IPS DF 6.9 (cell line): Measurements from ENCODE around the gene ADSS2.
"Not testable (repeated sequence)": the region's sequence is repeated elsewhere in the genome, so short reads cannot be mapped to it uniquely, and the experiment has no call there.

ENCODE experiments used
- DNase-seq: peaks from one replicate; pipeline ENCODE4 v3.0.0-alpha.2; 2013; ENCODE audit warnings: low read depth, low spot score
- H3K27ac ChIP-seq: one replicate; pipeline ENCODE4 v1.5.1; 2013; ENCODE audit warnings: low read length, control low read depth
- H3K27me3 ChIP-seq: 2 replicates; pipeline ENCODE4 v1.6.1; 2013; ENCODE audit warnings: mild to moderate bottlenecking, low read length; ENCODE audit not compliant: control insufficient read depth, insufficient read depth
- H3K36me3 ChIP-seq: 2 replicates; pipeline ENCODE4 v1.6.1; 2013; ENCODE audit warnings: low read length; ENCODE audit not compliant: control insufficient read depth, insufficient read depth
- H3K4me1 ChIP-seq: 2 replicates; pipeline ENCODE4 v1.6.1; 2013; ENCODE audit warnings: low read length; ENCODE audit not compliant: control insufficient read depth, insufficient read depth
- H3K4me3 ChIP-seq: 2 replicates; pipeline ENCODE4 v1.5.1; 2013; ENCODE audit warnings: mild to moderate bottlenecking, low read length
- H3K9me3 ChIP-seq: 2 replicates; pipeline ENCODE4 v1.6.1; 2013; ENCODE audit warnings: low read length, inconsistent platforms; ENCODE audit not compliant: control insufficient read depth, insufficient read depth
- WGBS: extraction: QIAGEN DNeasy Blood & Tissue Kit; methylation state at CpG from one replicate; pipeline ENCODE4 v1.1.7; 2013; ENCODE audit warnings: mixed read lengths, missing lambda C conversion rate; ENCODE audit not compliant: insufficient read length, insufficient coverage; 5-methylcytosine and 5-hydroxymethylcytosine counted together

The ADSS2 gene

DNA sequence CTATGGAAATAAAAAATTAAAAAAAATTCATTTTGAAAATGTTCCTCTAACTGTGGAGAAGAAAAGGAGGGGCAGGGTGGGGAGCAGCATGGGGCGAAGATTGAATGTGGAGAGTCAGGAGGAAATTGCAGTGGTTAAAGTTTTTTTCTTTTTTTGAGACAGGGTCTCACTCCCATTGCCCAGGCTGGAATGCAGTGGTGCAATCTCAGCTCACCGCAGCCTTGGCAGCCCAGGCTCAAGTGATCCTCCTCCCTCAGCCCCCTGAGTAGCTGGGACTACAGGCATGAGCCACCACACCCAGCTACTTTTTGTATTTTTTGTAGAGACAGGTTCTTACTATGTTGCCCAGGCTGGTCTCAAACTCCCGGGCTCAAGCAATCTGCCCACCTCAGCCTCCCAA, 67.6 kb downstream of the ADSS2 start:
- Histone ChIP-seq H3K36me3 (no peaks in the 10 kb centered on the region), H3K27ac (no peak overlapping the region), H3K4me3 (no peak overlapping the region), H3K4me1 (no peaks in the 10 kb centered on the region), H3K27me3 (no peaks in the 10 kb centered on the region), H3K9me3 (no peaks in the 10 kb centered on the region)
- no peak for DNase-seq
- no CpG with 5 or more reads among the region's 3 CpGs for WGBS

DNA sequence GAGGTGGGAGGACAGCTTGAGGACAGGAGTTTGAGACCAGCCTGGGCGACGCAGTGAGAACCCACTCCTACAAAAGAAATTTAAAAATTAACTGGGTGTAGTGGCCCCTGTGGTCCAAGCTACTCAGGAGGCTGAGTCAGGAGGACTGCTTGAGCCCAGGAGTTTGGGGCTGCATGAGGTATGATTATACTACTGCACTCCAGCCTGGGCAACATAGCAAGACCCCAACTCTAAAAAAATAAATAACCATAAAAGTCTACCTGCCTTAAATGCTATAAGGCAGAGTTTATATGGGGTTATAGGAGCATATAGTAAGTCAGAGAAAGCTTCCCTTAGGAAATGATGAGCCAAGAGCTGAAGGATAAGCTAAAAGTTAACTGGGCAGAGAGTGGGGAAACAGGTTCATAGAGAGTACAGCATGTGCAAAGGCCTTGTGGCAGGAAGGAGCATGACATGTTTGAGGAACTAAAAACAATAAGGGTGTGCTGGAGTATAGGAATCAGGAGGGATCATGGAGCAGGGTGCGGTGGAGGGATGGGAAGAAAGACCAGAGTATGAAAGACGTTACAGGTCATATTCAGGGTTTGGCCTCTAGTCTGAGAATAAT, 68.3 kb downstream of the ADSS2 start:
- DNase-seq, result no peak
- no CpG with 5 or more reads among the region's 4 CpGs for whole genome bisulfite sequencing

DNA sequence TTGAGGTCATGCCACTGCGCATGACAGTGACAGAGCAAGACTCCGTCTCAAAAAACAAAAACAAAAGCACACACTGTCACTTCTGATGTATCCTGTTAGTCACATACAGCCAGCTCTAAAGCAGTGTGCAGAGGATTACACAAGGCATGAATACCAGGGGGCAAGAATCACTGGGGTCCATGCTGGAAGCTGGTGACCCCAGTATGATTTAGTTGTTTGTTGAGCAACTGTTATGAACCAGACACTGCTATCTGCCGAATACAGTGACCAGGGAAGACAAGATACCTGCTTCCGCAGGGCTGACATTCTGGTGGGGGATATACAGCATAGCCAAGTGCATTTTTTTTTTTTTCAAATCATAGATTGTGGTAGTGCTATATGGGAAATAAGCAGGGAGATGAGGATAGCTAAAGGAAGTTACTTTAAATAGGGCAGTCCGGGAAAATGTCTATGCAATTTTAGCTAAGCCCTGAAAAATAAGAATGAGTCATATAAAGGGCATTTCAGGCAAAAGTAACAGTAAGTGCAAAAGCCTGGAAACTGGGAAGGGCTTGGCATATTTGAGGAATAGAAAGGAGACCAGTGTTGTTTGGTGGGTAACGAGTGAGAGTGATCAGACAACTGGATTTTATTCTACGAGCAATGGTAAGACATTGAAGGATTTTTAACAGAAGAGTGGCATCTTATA, 69.7 kb downstream of the ADSS2 start:
- no CpG with 5 or more reads among the region's 7 CpGs for WGBS
- Histone ChIP-seq H3K27ac (no peak overlapping the region), H3K4me1 (no peaks in the 10 kb centered on the region)

More for the DNA sequence above, 68.3 kb downstream of the ADSS2 start:
- Histone ChIP-seq H3K9me3 (no peaks in the 10 kb centered on the region), H3K36me3 (no peaks in the 10 kb centered on the region), H3K27me3 (no peaks in the 10 kb centered on the region), H3K4me1 (no peaks in the 10 kb centered on the region), H3K27ac (no peak overlapping the region), H3K4me3 (no peak overlapping the region)

DNA sequence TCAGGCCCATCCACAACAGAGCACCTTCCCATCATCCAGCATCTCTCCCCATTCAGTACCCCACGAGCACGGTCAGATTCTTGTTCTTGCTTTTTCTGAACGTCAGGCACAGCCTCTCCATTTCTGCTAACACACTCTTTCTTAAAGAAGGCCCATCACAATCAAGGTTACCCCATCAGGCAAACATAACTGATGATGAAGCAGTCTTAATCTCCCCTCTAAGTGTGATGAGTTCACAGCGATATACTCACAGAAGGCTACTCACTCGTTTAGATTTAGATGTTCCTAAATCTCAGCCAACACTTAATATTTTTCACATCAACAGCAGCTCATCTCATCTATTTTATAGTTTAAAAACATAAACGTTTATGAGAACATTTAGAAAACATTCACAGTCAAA, 75.6 kb downstream of the ADSS2 start:
- Histone ChIP-seq H3K9me3 (no peaks in the 10 kb centered on the region), H3K4me1 (peaks cover 1% of the 10 kb centered on the region; the same call in 1 of the 2 replicates), H3K4me3 (no peak overlapping the region), H3K27me3 (no peaks in the 10 kb centered on the region), H3K36me3 (no peaks in the 10 kb centered on the region), H3K27ac (no peak overlapping the region)
- DNase-seq, result no peak
- WGBS, result no CpG with 5 or more reads among the region's 6 CpGs

More for the DNA sequence above, 69.7 kb downstream of the ADSS2 start:
- DNase-seq, result no peak
- no peaks in the 10 kb centered on the region for H3K9me3 ChIP-seq
- H3K36me3 ChIP-seq, result no peaks in the 10 kb centered on the region
- H3K27me3 ChIP-seq, result no peaks in the 10 kb centered on the region
- no peak overlapping the region for H3K4me3 ChIP-seq

DNA sequence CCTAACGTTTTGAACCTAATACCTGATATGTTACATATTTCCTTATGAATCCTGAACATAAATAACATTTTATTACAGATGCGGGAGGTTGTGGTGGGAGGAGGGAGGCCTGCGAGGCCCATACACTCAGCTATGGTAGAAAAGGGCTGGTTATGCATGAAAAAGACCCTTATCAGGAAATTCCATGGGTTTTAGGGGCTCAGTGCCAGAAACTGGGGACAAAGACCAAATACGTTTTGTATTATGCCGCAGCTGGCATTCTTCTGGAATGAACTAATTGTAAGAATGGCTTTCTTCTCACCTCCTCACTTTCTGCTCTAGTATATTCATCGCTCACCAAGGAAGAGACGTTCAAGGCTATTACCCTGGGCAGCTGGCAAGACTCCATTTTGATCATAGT, 76.7 kb downstream of the ADSS2 start:
- no peak for DNase-seq
- Histone ChIP-seq H3K4me3 (no peak overlapping the region), H3K27ac (no peak overlapping the region), H3K27me3 (no peaks in the 10 kb centered on the region), H3K9me3 (no peaks in the 10 kb centered on the region), H3K4me1 (peaks cover 1% of the 10 kb centered on the region; the same call in 1 of the 2 replicates), H3K36me3 (no peaks in the 10 kb centered on the region)
- WGBS, result 100% methylated on average over 1 of the region's 7 CpGs

DNA sequence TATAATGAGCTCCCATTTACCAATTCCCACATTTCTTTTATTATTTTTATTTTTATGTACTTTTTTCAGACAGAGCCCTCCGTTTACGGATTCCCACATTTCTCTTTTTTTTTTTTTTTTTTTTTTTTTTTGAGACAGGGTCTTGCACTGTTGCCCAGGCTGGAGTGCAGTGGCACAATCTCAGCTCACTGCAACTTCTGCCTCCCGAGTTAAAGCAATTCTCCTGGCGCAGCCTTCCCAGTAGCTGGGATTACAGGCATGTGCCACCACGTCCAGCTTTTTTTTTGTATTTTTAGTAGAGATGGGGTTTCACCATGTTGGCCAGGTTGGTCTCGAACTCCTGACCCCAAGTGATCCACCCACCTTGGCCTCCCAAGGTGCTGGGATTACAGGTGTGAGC, 77.2 kb downstream of the ADSS2 start:
- H3K4me3 ChIP-seq, H3K27ac ChIP-seq, DNase-seq, H3K9me3 ChIP-seq, H3K4me1 ChIP-seq, H3K36me3 ChIP-seq, H3K27me3 ChIP-seq: not testable (repeated sequence)
- WGBS, result no CpG with 5 or more reads among the region's 6 CpGs

DNA sequence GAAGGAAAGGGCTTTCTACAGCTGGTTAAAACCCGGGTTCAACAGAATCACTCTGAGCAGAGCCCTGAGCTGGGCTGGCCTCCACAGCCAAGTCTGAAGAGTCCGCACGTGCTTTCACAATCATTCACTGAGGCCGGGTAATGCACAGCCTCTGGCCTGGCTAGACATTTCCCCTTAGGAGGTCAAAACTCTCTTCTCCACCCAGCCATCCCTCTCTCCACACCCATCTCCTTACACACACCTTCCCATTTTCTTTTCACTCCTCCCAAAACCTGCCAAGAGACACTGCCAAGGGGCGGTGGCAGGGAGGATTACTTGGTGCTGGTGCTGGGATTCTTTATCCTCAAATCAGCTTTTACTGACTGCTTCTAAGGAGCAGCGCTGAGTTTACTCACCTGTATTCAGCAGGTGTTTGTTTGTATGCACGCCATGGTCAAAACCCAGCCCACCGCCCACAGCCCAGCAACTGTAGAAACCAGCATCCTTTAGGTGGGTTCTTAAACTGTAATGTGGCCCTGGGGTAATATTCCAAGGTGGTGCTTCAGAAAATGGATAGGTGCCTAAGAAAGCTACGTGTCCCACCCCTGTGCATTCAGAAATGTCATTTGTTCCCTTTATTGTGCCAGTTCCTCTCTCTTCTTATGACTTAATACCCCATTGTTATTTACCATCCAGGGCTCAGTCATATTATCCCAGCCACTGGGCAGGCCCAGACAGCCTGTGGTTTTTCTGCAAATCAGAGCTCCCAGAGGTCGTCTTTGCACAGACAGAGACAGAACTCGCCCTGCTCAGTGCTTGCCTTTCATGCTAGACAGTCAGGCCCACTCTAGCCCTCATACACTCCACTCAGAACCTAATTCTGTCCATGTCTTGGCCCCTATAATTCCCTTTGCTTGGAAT, 80.2 kb downstream of the ADSS2 start:
- no CpG with 5 or more reads among the region's 11 CpGs for WGBS
- Histone ChIP-seq H3K9me3 (no peaks in the 10 kb centered on the region), H3K27ac (no peak overlapping the region), H3K27me3 (no peaks in the 10 kb centered on the region), H3K4me3 (no peak overlapping the region), H3K36me3 (no peaks in the 10 kb centered on the region), H3K4me1 (peaks cover 4% of the 10 kb centered on the region; the same call in 1 of the 2 replicates)
- DNase-seq, result no peak

DNA sequence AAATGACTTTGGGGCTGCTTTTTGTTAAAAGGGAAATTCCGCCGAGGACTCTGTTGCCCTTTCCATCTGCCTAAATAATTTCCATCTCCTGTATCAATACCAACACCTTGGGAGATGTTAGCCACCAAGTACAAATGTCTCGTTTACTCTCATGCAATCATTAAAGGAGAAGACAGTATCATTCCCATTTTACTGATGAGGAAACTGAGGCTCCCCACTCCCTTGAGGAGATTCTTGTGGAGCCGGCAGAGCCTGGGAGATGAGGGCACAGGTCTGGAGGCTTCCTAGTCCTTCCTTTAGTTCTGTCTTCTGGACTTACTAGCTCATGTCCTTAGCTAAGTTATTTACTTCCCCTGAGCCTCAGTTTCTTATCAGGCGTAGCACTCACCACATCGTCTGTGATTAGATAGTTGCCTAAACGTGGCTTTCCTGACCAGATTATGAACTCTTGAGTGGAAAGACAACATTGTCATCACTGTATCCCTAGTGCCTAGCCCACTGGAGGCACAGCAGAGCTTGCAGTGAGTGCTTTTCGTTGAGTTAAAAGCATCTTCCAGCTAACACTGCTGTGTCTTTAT, 81.6 kb downstream of the ADSS2 start:
- Histone ChIP-seq H3K4me1 (peaks cover 4% of the 10 kb centered on the region; the same call in 1 of the 2 replicates), H3K36me3 (no peaks in the 10 kb centered on the region), H3K4me3 (no peak overlapping the region), H3K27ac (no peak overlapping the region), H3K9me3 (no peaks in the 10 kb centered on the region), H3K27me3 (no peaks in the 10 kb centered on the region)
- no peak for DNase-seq
- no CpG with 5 or more reads among the region's 8 CpGs for WGBS

DNA sequence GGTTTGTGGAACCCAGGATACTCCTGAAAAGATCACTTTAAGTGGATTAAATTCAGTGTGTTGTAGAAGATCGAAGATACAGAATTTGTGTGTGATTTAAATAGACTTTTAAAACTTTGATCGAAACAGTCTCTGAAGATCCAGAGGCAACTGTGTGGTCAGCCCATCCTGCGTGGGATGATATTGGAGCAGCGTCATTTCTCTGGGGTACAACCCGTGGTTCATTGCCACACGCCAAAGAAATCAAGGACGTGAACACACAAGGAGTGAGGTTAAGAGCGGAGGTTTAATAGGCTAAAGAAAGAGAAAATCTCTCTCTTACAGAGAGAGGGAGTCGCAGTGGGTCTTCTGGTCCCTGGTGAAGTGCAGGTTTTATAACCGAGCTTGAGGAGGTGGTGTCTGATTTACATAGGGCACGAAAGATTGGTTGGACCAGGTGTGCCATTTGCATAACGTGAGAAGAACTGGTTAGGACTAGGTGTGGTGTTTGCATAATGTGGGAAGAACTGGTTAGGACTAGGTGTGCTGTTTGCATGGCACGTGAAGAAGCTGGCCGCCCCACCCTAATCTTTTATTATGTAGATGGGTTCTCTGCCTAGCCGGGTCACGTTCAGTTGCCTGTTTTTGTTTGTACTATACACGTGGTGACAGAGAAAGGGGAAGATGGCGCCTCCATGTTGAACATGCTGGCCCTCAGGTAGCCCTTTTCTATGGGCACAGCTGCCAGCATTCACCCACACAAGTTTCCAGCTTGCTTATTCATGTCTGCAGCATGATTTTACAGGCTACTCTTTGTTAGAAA, 82.3 kb downstream of the ADSS2 start:
- WGBS, result 100% methylated on average over 1 of the region's 18 CpGs
- Histone ChIP-seq H3K4me3 (no peak overlapping the region), H3K36me3 (no peaks in the 10 kb centered on the region), H3K27me3 (no peaks in the 10 kb centered on the region), H3K27ac (no peak overlapping the region), H3K4me1 (peaks cover 4% of the 10 kb centered on the region; the same call in 1 of the 2 replicates), H3K9me3 (no peaks in the 10 kb centered on the region)
- no peak for DNase-seq
